H1 (cell line): ENCODE data around the gene FMN2. TPM values are rescaled to one million over a fixed set of nuclear protein-coding genes. Genes with fewer than 3 reads are reported as not detected.

Experiments used
- CTCF ChIA-PET: fragments of 300-600 bp; sonication (Branson Sonifier 250); formaldehyde crosslinking; loops from one replicate; lab custom pipeline; 2021; ENCODE audit not compliant: partially characterized antibody; lab: Charles Lee
- POLR2A ChIA-PET: fragments of 300-600 bp; sonication (Branson Sonifier 250); formaldehyde crosslinking; loops from one replicate; lab custom pipeline; 2021; ENCODE audit warnings: inconsistent platforms; ENCODE audit not compliant: partially characterized antibody; lab: Charles Lee
- DNase-seq, 2 experiments: peaks; one replicate each; pipeline versions ENCODE4 v3.0.0 to v3.0.0-alpha.2; 2010 to 2022; ENCODE audit warnings: low spot score in 2 of 2, low read depth in 1 of 2, mixed read lengths in 1 of 2
- FAIRE-seq: peaks from 2 replicates; lab custom pipeline; 2011; peaks lifted over from hg19 to GRCh38; lab: Jason Lieb, UNC
- H2AFZ ChIP-seq: 2 replicates; pipeline ENCODE4 v1.8.1; 2012; ENCODE audit warnings: low read length, inconsistent platforms
- H2AK5ac ChIP-seq: 2 replicates; pipeline ENCODE4 v1.6.1; 2013; ENCODE audit warnings: low read depth, low read length
- H2BK120ac ChIP-seq: replicated peaks from 2 replicates; pipeline ENCODE3; 2013; ENCODE audit warnings: low read depth, low read length, inconsistent platforms
- H2BK12ac ChIP-seq: 2 replicates; pipeline ENCODE4 v1.6.1; 2013; ENCODE audit warnings: low read depth, low read length
- H2BK15ac ChIP-seq: 2 replicates; pipeline ENCODE4 v1.6.1; 2013; ENCODE audit warnings: low read length
- H2BK20ac ChIP-seq: 2 replicates; pipeline ENCODE4 v1.6.1; 2013; ENCODE audit warnings: low read length
- H2BK5ac ChIP-seq: 2 replicates; pipeline ENCODE4 v1.6.1; 2013; ENCODE audit warnings: low read depth, low read length
- H3K14ac ChIP-seq: 2 replicates; pipeline ENCODE4 v1.6.1; 2013; ENCODE audit warnings: inconsistent platforms; ENCODE audit not compliant: insufficient read length
- H3K18ac ChIP-seq: 2 replicates; pipeline ENCODE4 v1.6.1; 2013; ENCODE audit warnings: low read length; ENCODE audit errors: extremely low read depth
- H3K23ac ChIP-seq: 2 replicates; pipeline ENCODE4 v1.6.1; 2013; ENCODE audit warnings: inconsistent platforms; ENCODE audit not compliant: insufficient read length
- H3K23me2 ChIP-seq: 2 replicates; pipeline ENCODE4 v1.6.1; 2013; ENCODE audit warnings: low read depth, low read length
- H3K27ac ChIP-seq: 2 replicates; pipeline ENCODE4 v1.6.1; 2011; ENCODE audit warnings: low read depth, low read length, inconsistent platforms
- H3K27me3 ChIP-seq, 4 experiments: replicated peaks in 1 of 4; 1 replicate in 1 of 4; 2 replicates in 3 of 4; pipeline versions ENCODE4 v1.6.1 to v1.8.1; 2011 to 2013; ENCODE audit warnings: low read length in 3 of 4, mild to moderate bottlenecking in 3 of 4, inconsistent platforms in 2 of 4, mixed read lengths in 2 of 4, moderate library complexity in 1 of 4; ENCODE audit not compliant: control insufficient read depth in 3 of 4, insufficient read depth in 3 of 4; ENCODE audit errors: extremely low read depth in 1 of 4
- H3K36me3 ChIP-seq, 4 experiments: 2 replicates each; pipeline versions ENCODE4 v1.6.1 to v1.8.1; 2011 to 2013; ENCODE audit warnings: mild to moderate bottlenecking in 4 of 4, low read length in 3 of 4, moderate library complexity in 2 of 4, control low read depth in 1 of 4, inconsistent platforms in 1 of 4; ENCODE audit not compliant: insufficient read depth in 4 of 4, control insufficient read depth in 2 of 4
- H3K4ac ChIP-seq: replicated peaks from 2 replicates; pipeline ENCODE3; 2013; ENCODE audit warnings: low read length, low read depth, mixed read lengths, inconsistent platforms; ENCODE audit not compliant: insufficient read length
- H3K4me1 ChIP-seq, 4 experiments: replicated peaks in 1 of 4; 1 replicate in 1 of 4; 2 replicates in 3 of 4; pipeline versions ENCODE4 v1.6.1 to v1.8.1; 2011 to 2013; ENCODE audit warnings: low read length in 3 of 4, inconsistent platforms in 2 of 4, mixed read lengths in 1 of 4; ENCODE audit not compliant: insufficient read depth in 4 of 4, control insufficient read depth in 3 of 4
- H3K4me2 ChIP-seq, 2 experiments: 2 replicates each; pipeline versions ENCODE4 v1.6.1 to v1.8.1; 2011 to 2013; ENCODE audit warnings: low read depth in 2 of 2, low read length in 2 of 2, control low read depth in 1 of 2, inconsistent platforms in 1 of 2, mild to moderate bottlenecking in 1 of 2; ENCODE audit not compliant: insufficient read depth in 1 of 2
- H3K4me3 ChIP-seq, 4 experiments: fragments of 200-600, 300-600 bp in 1 of 4; sonication (generic), shearing (Covaris generic), sonication (Bioruptor Twin) in 1 of 4; 2 replicates each; pipeline versions ENCODE4 v1.5.1 to v1.8.1; 2011 to 2016; ENCODE audit warnings: low read length in 4 of 4, low read depth in 3 of 4, control low read depth in 2 of 4, inconsistent platforms in 2 of 4, mild to moderate bottlenecking in 2 of 4, mixed read lengths in 1 of 4, moderate library complexity in 1 of 4; ENCODE audit not compliant: insufficient read depth in 2 of 4; ENCODE audit errors: extremely low read depth in 1 of 4
- H3K56ac ChIP-seq: replicated peaks from 2 replicates; pipeline ENCODE3; 2013; ENCODE audit warnings: low read depth, mild to moderate bottlenecking, mixed read lengths, low read length, inconsistent platforms; ENCODE audit not compliant: insufficient read length
- H3K79me1 ChIP-seq: 2 replicates; pipeline ENCODE4 v1.6.1; 2013; ENCODE audit warnings: low read depth, low read length, control low read depth
- H3K79me2 ChIP-seq, 2 experiments: 2 replicates each; pipeline versions ENCODE4 v1.6.1 to v1.8.1; 2012 to 2013; ENCODE audit warnings: low read length in 2 of 2, mild to moderate bottlenecking in 2 of 2, inconsistent platforms in 1 of 2; ENCODE audit not compliant: insufficient read depth in 2 of 2, control insufficient read depth in 1 of 2
- H3K9ac ChIP-seq, 4 experiments: replicated peaks in 1 of 4; 1 replicate in 1 of 4; 2 replicates in 3 of 4; pipeline versions ENCODE4 v1.6.1 to v1.8.1; 2011 to 2013; ENCODE audit warnings: low read depth in 3 of 4, low read length in 3 of 4, control low read depth in 2 of 4, mild to moderate bottlenecking in 2 of 4, moderate library complexity in 2 of 4, inconsistent platforms in 1 of 4; ENCODE audit errors: extremely low read depth in 1 of 4
- H3K9me3 ChIP-seq, 2 experiments: 2 replicates each; pipeline versions ENCODE4 v1.6.1 to v1.8.1; 2012 to 2013; ENCODE audit warnings: mild to moderate bottlenecking in 2 of 2, moderate library complexity in 2 of 2, control low read depth in 1 of 2, inconsistent platforms in 1 of 2, low read depth in 1 of 2, low read length in 1 of 2, mixed read lengths in 1 of 2; ENCODE audit not compliant: insufficient read depth in 2 of 2
- H4K20me1 ChIP-seq, 2 experiments: replicated peaks in 1 of 2; 2 replicates each; pipeline versions ENCODE3 to v1.8.1; 2011 to 2013; ENCODE audit warnings: inconsistent platforms in 2 of 2, low read length in 2 of 2, mild to moderate bottlenecking in 1 of 2; ENCODE audit not compliant: insufficient read depth in 2 of 2, control insufficient read depth in 1 of 2
- H4K5ac ChIP-seq: 2 replicates; pipeline ENCODE4 v1.6.1; 2013; ENCODE audit warnings: low read length, low read depth, mixed read lengths, inconsistent platforms; ENCODE audit not compliant: insufficient read length
- H4K8ac ChIP-seq: 2 replicates; pipeline ENCODE4 v1.8.0; 2013; ENCODE audit warnings: mild to moderate bottlenecking, moderate library complexity, low read length, inconsistent platforms; ENCODE audit not compliant: insufficient read depth; ENCODE audit errors: extremely low read depth
- H4K91ac ChIP-seq: replicated peaks from 2 replicates; pipeline ENCODE3; 2013; ENCODE audit warnings: low read length, mixed read lengths, inconsistent platforms; ENCODE audit not compliant: insufficient read length
- CBX5 ChIP-seq: fragments of 300-800, 300-1000 bp; sonication (generic); IDR thresholded peaks from 2 replicates; pipeline ENCODE4 v1.7.1; 2016; ENCODE audit warnings: antibody characterized with exemption, low read length, low read depth
- CEBPB ChIP-seq: IDR thresholded peaks from 2 replicates; pipeline ENCODE4 v1.6.1; 2012; ENCODE audit warnings: low read depth, low read length
- CTBP2 ChIP-seq: IDR thresholded peaks from 2 replicates; pipeline ENCODE4 v1.7.0; 2011; ENCODE audit warnings: borderline replicate concordance, mild to moderate bottlenecking, moderate library complexity, mixed read lengths, low read length; ENCODE audit not compliant: insufficient read depth, insufficient read length
- EP300 ChIP-seq, 2 experiments: IDR thresholded peaks; 1 replicate in 1 of 2; 2 replicates in 1 of 2; pipeline ENCODE4 v1.6.1; 2011 to 2012; ENCODE audit warnings: low read depth in 2 of 2, low read length in 2 of 2, mild to moderate bottlenecking in 2 of 2, borderline replicate concordance in 1 of 2, inconsistent platforms in 1 of 2, moderate library complexity in 1 of 2
- EZH2 ChIP-seq: fragments of 200-600 bp; sonication (generic); IDR thresholded peaks from 2 replicates; pipeline ENCODE4 v1.7.1; 2012; ENCODE audit warnings: low read depth, mild to moderate bottlenecking, moderate library complexity, low read length, inconsistent platforms; ENCODE audit not compliant: severe bottlenecking
- HDAC6 ChIP-seq: IDR thresholded peaks from one replicate; pipeline ENCODE4 v1.7.1; 2012; ENCODE audit warnings: low read depth, mild to moderate bottlenecking, inconsistent platforms, low read length, moderate library complexity
- KDM5A ChIP-seq: fragments of 200-600 bp; IDR thresholded peaks from 2 replicates; pipeline ENCODE4 v1.7.1; 2012; ENCODE audit warnings: mild to moderate bottlenecking, low read length, inconsistent platforms, mixed read lengths
- NRF1 ChIP-seq: IDR thresholded peaks from 2 replicates; pipeline ENCODE4 v1.6.1; 2011; ENCODE audit warnings: mild to moderate bottlenecking, low read depth, low read length, improper control_type of control experiment
- POU5F1 ChIP-seq: IDR thresholded peaks from 2 replicates; pipeline ENCODE4 v1.6.1; 2011; ENCODE audit warnings: low read depth, mild to moderate bottlenecking, low read length, moderate library complexity
- RAD21 ChIP-seq, 2 experiments: IDR thresholded peaks in 1 of 2; conservative IDR thresholded peaks in 1 of 2; 2 replicates each; pipeline ENCODE4 v1.6.1; 2011; ENCODE audit warnings: low read depth in 2 of 2, low read length in 2 of 2, improper control_type of control experiment in 1 of 2, inconsistent platforms in 1 of 2, mild to moderate bottlenecking in 1 of 2, moderate library complexity in 1 of 2
- RFX5 ChIP-seq: IDR thresholded peaks from 2 replicates; pipeline ENCODE4 v1.6.1; 2011; ENCODE audit warnings: low read depth, low read length, improper control_type of control experiment, borderline replicate concordance
- RNF2 ChIP-seq: fragments of 200-900, 300-1000 bp; sonication (generic); IDR thresholded peaks from 2 replicates; pipeline ENCODE4 v1.7.1; 2016; ENCODE audit warnings: borderline replicate concordance, low read depth, mild to moderate bottlenecking, antibody characterized with exemption, low read length; ENCODE audit not compliant: poor library complexity, severe bottlenecking; ENCODE audit errors: missing control alignments
- SIX5 ChIP-seq: IDR thresholded peaks from 2 replicates; pipeline ENCODE4 v1.6.1; 2011; ENCODE audit warnings: mild to moderate bottlenecking, low read depth, low read length
- YY1 ChIP-seq: IDR thresholded peaks from 2 replicates; pipeline ENCODE4 v1.6.1; 2011; ENCODE audit warnings: low read depth, mild to moderate bottlenecking, low read length
- WGBS, 2 experiments: shearing (Covaris generic) in 1 of 2; methylation state at CpG; one replicate each; pipeline versions ENCODE4 v1.1.6 to v1.1.7; 2013 to 2015; ENCODE audit warnings: low lambda C conversion rate in 2 of 2, mixed read lengths in 2 of 2, inconsistent platforms in 1 of 2, low coverage in 1 of 2, missing lambda C conversion rate in 1 of 2; ENCODE audit not compliant: insufficient replicate concordance in 2 of 2, insufficient coverage in 1 of 2, insufficient read length in 1 of 2; ENCODE audit errors: extremely low coverage in 1 of 2, missing lambda C conversion rate in 1 of 2; 5-methylcytosine and 5-hydroxymethylcytosine counted together
- polyA plus RNA-seq, 7 experiments: library from polyadenylated mRNA; depleted of rRNA in 3 of 7; stranded (reverse) in 5 of 7; unstranded in 2 of 7; fragments of >200 nt in 5 of 7; fragments of 200-250 nt in 2 of 7; gene quantifications; 1 replicate in 5 of 7; 2 replicates in 1 of 7; 4 replicates in 1 of 7; pipeline versions ENCODE4 v1.2.1 to v1.2.3, GENCODE V29; 2011 to 2013; ENCODE audit warnings: missing spikeins in 2 of 7, mixed read lengths in 2 of 7
- total RNA-seq: library from RNA; stranded (reverse); fragmentation: NEBNext Ultra II Directional; extraction: Animal tissue kit (Norgen Biotek cat#: 25700); gene quantifications from 2 replicates; pipeline ENCODE4 v1.2.1, GENCODE V29; 2021

Gene FMN2
- total and polyA plus RNA-seq, 2 of the 8 experiments (the other 6 are each of a cell fraction or from before 2014, with no cell fraction given): 0.83 to 2.0 TPM

DNA sequence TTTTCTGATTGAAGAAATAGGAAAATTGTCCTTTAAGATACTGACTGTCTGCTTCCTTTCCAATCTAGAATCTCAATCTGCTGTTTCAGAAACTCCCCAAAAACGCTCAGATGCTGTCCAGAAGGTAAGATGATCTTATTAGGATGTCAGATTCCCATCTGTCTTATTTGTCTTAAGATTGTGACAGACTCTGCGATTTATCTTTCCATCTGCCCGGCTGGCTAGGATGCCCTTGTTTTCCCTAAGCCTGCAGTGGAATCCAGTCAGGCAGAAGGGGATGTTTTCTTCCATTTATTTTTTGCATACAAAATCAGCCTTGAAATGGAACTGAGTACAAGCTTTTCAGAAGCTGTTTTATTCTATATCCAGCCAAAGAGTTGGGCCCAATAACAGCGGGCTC lies 96.5 kb downstream of the FMN2 start:
- ChIA-PET POLR2A (no interaction called here), CTCF (interaction anchor here (0.9 to 3.5 kb wide), 17 partner anchors 10 to 504 kb away, joined by 3 to 16 read pairs (median 5); no protein-coding TSS in a partner anchor)
- Histone ChIP-seq H2AFZ (no peak overlapping the region), H3K23me2 (no peaks in the 10 kb centered on the region), H2BK5ac (no peak overlapping the region), H4K20me1 (no peaks in the 10 kb centered on the region), H4K5ac (no peak overlapping the region), H2AK5ac (no peak overlapping the region), H3K79me1 (no peaks in the 10 kb centered on the region), H3K4ac (no peak overlapping the region), H3K9ac (no peak overlapping the region), H3K18ac (no peak overlapping the region), H2BK15ac (no peak overlapping the region), H3K23ac (no peak overlapping the region), H2BK120ac (no peak overlapping the region), H4K91ac (no peak overlapping the region), H3K27me3 (no peaks in the 10 kb centered on the region), H3K79me2 (no peaks in the 10 kb centered on the region), H4K8ac (no peak overlapping the region), H3K4me1 (no peaks in the 10 kb centered on the region), H3K4me3 (no peak overlapping the region), H3K56ac (no peak overlapping the region), H3K14ac (no peak overlapping the region), H2BK20ac (no peak overlapping the region), H3K27ac (no peak overlapping the region), H3K36me3 (no peaks in the 10 kb centered on the region), H3K4me2 (no peak overlapping the region), H2BK12ac (no peak overlapping the region), H3K9me3 (no peaks in the 10 kb centered on the region)
- FAIRE-seq (no peak), DNase-seq (no peak)
- 89% methylated on average over 4 of the region's 4 CpGs; no CpG with 5 or more reads in 1 of the 2 experiments for WGBS, 2 experiments
- TF ChIP-seq EP300 (IDR thresholded peaks at IDR 0.05; ENCODE audit: borderline replicate concordance in 1 of 2, low read depth in 2 of 2, low read length in 2 of 2) (no peak), KDM5A (no peak), YY1 (no peak), CTBP2 (no peak), RAD21 (IDR thresholded peaks at IDR 0.05 in 1 of 2, conservative IDR thresholded peaks at IDR 0.05 in 1 of 2; ENCODE audit: low read depth in 2 of 2, low read length in 2 of 2) (no peak), CBX5 (no peak), CEBPB (no peak), EZH2 (no peak), SIX5 (no peak), RNF2 (no peak), POU5F1 (no peak), RFX5 (no peak), NRF1 (no peak), HDAC6 (no peak)
